Measurements from ENCODE around the gene DBX2.

- TF ChIP-seq GATA2 (IDR thresholded peaks at IDR 0.05; ENCODE audit: low read depth, low read length) (no peak), GATA3 (IDR thresholded peaks at IDR 0.05; ENCODE audit: low read depth, low read length) (no peak)
Measured at GRCh38 chr12:45076417-45077026, 25.6 kb upstream of the DBX2 start.

Data from SH-SY5Y (cell line).